Measurements from ENCODE around the gene ITPK1.

Gene ITPK1

DNA sequence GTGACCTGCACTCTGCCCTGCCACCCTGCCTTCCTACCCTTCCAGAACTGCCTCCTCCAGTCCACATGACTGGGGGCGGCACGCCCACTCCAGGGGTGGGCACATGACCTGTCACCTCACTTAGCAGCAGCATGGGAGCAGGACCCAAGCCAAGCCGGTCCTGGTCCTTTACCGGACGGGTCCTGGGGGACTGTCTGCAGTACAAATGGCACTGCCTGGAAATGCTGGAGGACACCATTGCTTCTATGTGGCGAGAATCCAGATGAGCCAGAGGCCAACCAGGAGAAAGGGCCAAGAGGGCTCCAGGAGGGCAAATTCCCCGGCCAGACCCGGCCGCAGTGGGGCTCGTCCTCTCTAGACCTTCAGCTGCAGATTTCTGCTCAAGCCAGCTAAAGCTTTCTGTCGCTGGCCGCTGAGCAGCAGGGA is 33.1 kb downstream of the ITPK1 start:
- TF ChIP-seq, protein P1, sequence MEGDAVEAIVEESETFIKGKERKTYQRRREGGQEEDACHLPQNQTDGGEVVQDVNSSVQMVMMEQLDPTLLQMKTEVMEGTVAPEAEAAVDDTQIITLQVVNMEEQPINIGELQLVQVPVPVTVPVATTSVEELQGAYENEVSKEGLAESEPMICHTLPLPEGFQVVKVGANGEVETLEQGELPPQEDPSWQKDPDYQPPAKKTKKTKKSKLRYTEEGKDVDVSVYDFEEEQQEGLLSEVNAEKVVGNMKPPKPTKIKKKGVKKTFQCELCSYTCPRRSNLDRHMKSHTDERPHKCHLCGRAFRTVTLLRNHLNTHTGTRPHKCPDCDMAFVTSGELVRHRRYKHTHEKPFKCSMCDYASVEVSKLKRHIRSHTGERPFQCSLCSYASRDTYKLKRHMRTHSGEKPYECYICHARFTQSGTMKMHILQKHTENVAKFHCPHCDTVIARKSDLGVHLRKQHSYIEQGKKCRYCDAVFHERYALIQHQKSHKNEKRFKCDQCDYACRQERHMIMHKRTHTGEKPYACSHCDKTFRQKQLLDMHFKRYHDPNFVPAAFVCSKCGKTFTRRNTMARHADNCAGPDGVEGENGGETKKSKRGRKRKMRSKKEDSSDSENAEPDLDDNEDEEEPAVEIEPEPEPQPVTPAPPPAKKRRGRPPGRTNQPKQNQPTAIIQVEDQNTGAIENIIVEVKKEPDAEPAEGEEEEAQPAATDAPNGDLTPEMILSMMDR (IDR thresholded peaks at IDR 0.05; ENCODE audit: insufficient read depth, low read depth, low read length, missing control alignments), result no peak
- H3K4me3 ChIP-seq (ENCODE audit: low read depth, low read length), result no peak overlapping the region
- no peak for DNase-seq (ENCODE audit: low read depth)

DNA sequence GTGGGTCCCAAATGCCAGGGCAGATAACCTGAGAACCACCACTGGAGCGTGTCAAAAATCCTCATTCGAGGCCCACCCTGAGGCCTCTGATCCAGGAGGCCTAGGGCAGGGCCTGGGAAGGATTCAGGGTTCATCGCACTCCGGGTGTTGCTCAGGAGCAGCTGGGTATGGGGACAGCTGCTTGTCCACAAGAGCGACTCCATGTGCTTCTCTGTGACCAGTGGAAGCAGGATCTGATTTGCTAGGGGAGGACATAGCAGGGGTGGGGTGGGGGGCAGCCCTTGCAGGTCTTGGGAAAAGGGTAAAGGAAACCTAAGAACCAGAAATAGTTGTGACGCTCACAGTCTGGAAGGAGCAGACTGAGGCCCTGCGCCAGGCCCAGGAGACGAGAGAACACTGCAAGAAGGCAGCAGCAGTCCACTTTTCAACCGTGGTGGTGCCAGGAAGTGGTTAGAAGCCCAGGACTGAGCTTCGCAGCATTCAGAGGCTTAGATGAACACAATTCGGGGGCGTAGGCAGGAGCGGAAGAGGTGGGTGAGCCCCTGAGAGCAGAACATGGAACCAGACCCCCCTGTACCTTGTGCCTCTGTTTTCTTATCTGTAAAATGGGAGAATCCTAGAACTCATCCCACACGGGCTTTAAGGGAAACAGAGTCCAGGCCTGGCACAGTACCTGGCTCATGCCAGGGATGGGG is 33.7 kb downstream of the ITPK1 start:
- no peak overlapping the region for H3K4me3 ChIP-seq (ENCODE audit: low read depth, low read length)
- TF ChIP-seq, protein P1 (IDR thresholded peaks at IDR 0.05; ENCODE audit: insufficient read depth, low read depth, low read length, missing control alignments), result no peak
- peak; percentile 63 for DNase-seq (ENCODE audit: low read depth)

GRCh38 chr14:93079865-93080403 is 35.8 kb downstream of the ITPK1 start:
- no peak overlapping the region for H3K4me3 ChIP-seq (ENCODE audit: low read depth, low read length)
- TF ChIP-seq, protein P1 (IDR thresholded peaks at IDR 0.05; ENCODE audit: insufficient read depth, low read depth, low read length, missing control alignments), result no peak
- no peak for DNase-seq (ENCODE audit: low read depth)

DNA sequence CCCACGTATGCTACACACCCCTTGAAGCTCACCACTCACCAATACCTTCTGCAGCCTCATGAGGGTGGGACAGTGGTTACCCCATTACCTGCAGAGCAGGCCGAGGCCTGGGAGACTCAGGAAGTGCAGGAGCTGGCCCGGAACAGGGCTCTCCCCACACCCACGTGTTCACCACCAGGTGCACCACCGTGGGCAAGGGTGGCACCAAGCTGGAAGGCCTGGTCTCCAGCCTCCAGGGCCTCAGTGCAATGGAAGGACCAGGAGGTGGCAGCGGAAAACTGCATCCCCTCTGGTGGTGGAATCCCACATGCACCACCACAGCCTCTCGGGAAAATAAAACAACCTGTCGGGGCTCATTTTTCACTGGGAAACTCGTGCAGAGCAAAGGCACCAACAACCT is 36.4 kb downstream of the ITPK1 start:
- H3K4me3 ChIP-seq (ENCODE audit: low read depth, low read length), result no peak overlapping the region
- TF ChIP-seq, protein P1 (IDR thresholded peaks at IDR 0.05; ENCODE audit: insufficient read depth, low read depth, low read length, missing control alignments), result no peak
- DNase-seq (ENCODE audit: low read depth), result no peak

DNA sequence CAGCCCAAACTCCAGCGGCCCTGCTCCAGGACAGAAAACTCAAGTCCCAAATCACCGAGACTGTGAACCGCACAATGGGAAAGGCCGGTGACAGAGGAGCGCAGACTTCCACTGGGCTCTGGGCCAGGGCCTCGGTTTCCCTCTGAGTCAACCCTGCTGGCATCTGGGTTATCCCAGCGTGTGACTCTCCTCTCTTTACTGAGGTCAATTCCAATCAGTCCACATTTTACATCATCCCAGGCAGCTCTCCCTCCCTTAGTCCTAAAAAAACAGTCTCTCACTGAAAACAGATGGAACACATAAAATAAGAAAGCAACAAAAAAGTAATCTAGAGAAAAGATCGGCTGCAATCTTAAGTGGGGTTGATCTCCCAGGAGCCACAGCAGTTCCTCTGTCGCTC is 36.9 kb downstream of the ITPK1 start:
- TF ChIP-seq, protein P1 (IDR thresholded peaks at IDR 0.05; ENCODE audit: insufficient read depth, low read depth, low read length, missing control alignments), result no peak
- DNase-seq (ENCODE audit: low read depth), result no peak
- no peak overlapping the region for H3K4me3 ChIP-seq (ENCODE audit: low read depth, low read length)

DNA sequence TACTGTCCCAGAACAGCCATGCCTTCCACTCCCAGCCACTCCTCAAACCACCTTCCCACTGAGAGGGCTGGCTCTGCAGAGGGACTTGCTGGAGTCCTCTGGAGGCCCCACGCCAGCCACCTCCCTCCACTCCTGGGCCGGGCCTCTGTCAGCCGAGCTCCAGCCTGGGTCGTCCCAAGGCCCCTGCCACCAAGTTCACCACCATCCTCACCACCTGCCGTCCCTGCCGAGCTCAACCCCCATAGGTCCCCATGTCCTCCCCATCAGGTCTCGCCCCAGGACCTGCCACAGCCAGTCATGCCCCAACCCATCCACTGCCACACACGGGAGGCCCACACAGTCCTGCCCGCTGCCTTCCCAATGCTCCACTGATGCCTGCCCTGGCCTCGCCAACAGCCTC is 39.0 kb downstream of the ITPK1 start:
- H3K4me3 ChIP-seq (ENCODE audit: low read depth, low read length), result no peak overlapping the region
- TF ChIP-seq, protein P1 (IDR thresholded peaks at IDR 0.05; ENCODE audit: insufficient read depth, low read depth, low read length, missing control alignments), result no peak

GRCh38 chr14:93075891-93076290 is 39.8 kb downstream of the ITPK1 start:
- no peak for DNase-seq (ENCODE audit: low read depth)
- H3K4me3 ChIP-seq (ENCODE audit: low read depth, low read length), result no peak overlapping the region
- TF ChIP-seq, protein P1 (IDR thresholded peaks at IDR 0.05; ENCODE audit: insufficient read depth, low read depth, low read length, missing control alignments), result no peak

More for the DNA sequence above, 39.0 kb downstream of the ITPK1 start:
- no peak for DNase-seq (ENCODE audit: low read depth)

Data from GM12865 (cell line).